HUES48 (cell line): ENCODE data around the gene CORO7.

Experiments used
- H3K27ac ChIP-seq: one replicate; pipeline ENCODE4 v1.7.0; 2013; ENCODE audit warnings: low read depth, low read length, inconsistent platforms
- H3K27me3 ChIP-seq: 2 replicates; pipeline ENCODE4 v1.6.1; 2013; ENCODE audit warnings: mild to moderate bottlenecking, low read length; ENCODE audit not compliant: control insufficient read depth, insufficient read depth
- H3K36me3 ChIP-seq: 2 replicates; pipeline ENCODE4 v1.6.1; 2013; ENCODE audit warnings: low read length; ENCODE audit not compliant: control insufficient read depth, insufficient read depth
- H3K4me1 ChIP-seq: 2 replicates; pipeline ENCODE4 v1.6.1; 2013; ENCODE audit warnings: mild to moderate bottlenecking, low read length; ENCODE audit not compliant: control insufficient read depth, insufficient read depth
- H3K4me3 ChIP-seq: 2 replicates; pipeline ENCODE4 v1.5.1; 2013; ENCODE audit warnings: mild to moderate bottlenecking, low read depth, low read length
- H3K9ac ChIP-seq: 2 replicates; pipeline ENCODE4 v1.6.1; 2013; ENCODE audit warnings: mild to moderate bottlenecking, low read depth, low read length, moderate library complexity
- H3K9me3 ChIP-seq: 2 replicates; pipeline ENCODE4 v1.6.1; 2013; ENCODE audit warnings: low read length; ENCODE audit not compliant: control insufficient read depth, insufficient read depth

CORO7 gene

DNA sequence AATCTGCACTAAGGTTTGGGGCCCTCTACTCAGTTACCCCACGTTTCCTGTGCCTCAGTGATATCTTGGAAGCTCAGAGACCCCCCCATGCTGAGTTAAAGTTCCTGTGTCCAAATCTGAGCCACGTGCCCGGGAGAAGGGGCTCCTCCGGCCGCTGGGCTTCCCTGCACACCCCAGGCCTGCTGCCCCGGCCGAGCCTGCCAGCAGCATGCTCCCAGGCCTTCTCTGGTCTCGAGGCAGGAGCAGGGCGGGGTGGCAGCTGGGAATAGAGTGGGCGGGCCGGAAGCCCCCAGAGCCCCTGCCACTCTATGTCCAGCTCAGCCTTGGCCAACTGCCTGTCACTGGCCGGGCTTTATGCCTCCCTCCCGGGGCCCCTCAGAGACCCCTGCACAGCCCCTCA, 50.4 kb downstream of the CORO7 start:
- Histone ChIP-seq H3K27me3 (no peaks in the 10 kb centered on the region), H3K36me3 (no peaks in the 10 kb centered on the region), H3K4me3 (no peak overlapping the region), H3K4me1 (no peaks in the 10 kb centered on the region), H3K9me3 (no peaks in the 10 kb centered on the region), H3K9ac (no peak overlapping the region), H3K27ac (no peak overlapping the region)

DNA sequence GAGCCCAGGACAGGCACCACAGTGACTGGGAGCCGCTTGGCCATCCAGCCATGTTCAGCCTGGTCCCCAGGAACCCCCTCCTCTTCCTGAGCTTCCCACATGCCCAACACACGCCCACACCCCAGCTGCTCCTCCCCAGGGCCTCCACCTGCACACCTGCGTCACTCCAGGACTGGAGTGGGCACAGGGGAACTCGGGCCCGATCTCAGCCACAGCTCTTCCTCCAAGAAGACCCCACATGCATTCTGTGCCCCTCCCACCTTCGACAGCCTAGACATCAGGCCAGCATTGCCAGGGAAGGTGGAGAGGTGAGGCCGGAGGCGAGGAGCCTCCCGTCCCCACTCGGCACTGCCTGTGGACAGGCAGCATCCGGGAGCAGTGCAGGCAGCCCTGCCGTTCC, 50.8 kb downstream of the CORO7 start:
- Histone ChIP-seq H3K4me1 (no peaks in the 10 kb centered on the region), H3K4me3 (no peak overlapping the region), H3K36me3 (no peaks in the 10 kb centered on the region), H3K9me3 (no peaks in the 10 kb centered on the region), H3K27me3 (no peaks in the 10 kb centered on the region), H3K27ac (no peak overlapping the region), H3K9ac (no peak overlapping the region)

DNA sequence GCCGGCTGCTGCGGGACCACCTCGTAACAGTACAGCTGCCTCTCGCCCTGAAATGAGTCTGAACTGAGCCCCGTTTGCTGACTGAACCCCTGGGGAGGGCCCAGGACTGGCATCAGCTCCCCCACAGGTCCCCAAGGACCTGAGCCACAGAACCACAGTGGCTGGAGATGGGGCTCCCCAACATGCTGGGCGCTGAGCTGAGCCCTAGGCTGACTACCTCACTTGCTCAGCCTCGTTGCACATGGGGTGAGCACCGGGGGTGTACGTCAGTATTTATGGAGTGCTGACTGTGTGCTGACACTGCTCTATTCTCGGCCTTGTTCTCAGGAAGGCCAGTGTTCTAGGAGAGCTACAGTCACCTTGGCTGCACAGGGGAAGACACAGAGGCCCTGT, 51.4 kb downstream of the CORO7 start:
- no peaks in the 10 kb centered on the region for H3K27me3 ChIP-seq
- no peak overlapping the region for H3K9ac ChIP-seq
- H3K9me3 ChIP-seq = no peaks in the 10 kb centered on the region
- H3K4me1 ChIP-seq = no peaks in the 10 kb centered on the region
- H3K36me3 ChIP-seq = no peaks in the 10 kb centered on the region
- H3K27ac ChIP-seq = no peak overlapping the region
- no peak overlapping the region for H3K4me3 ChIP-seq

DNA sequence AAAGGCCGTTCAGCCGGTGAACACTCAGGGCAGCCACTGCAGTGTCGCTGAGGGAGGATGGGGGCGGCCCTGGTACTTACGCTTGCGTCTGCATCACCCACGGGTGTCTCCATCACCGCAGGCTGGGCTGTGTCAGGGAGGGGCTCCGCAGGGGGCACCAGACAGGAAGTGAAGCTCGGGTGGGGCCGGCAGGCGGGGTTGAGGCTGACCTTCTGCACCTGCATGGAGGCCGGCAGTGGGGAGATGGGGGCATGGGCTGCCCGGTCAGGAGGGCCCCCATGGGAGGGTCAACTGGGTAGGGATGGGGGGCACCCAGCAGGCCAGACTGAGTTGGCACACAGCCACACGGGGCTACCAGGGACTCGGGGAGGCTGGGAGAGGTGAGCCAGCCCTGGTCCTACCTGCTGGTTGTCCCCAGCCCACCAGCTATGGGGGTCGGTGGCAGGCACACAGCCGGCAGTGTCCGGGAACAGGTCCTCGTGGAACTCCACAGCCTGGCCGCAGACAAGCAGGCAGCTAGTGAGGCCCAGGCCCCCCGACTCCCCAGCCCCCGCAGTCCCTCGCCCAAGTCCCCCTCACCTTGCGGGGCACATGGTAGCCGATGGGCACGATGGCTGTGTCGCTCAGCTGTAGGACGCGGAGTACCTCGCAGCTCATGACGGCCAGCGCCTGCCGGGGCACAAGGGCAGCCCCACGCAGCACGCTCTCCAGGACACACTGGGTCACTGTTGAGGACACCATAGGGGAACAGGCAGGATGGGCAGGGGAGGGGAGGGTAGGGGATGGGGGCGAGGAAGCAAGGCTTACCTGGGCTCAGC, 52.0 kb downstream of the CORO7 start:
- Histone ChIP-seq H3K27me3 (no peaks in the 10 kb centered on the region), H3K36me3 (no peaks in the 10 kb centered on the region), H3K9ac (no peak overlapping the region), H3K27ac (no peak overlapping the region), H3K9me3 (no peaks in the 10 kb centered on the region), H3K4me1 (no peaks in the 10 kb centered on the region), H3K4me3 (no peak overlapping the region)

DNA sequence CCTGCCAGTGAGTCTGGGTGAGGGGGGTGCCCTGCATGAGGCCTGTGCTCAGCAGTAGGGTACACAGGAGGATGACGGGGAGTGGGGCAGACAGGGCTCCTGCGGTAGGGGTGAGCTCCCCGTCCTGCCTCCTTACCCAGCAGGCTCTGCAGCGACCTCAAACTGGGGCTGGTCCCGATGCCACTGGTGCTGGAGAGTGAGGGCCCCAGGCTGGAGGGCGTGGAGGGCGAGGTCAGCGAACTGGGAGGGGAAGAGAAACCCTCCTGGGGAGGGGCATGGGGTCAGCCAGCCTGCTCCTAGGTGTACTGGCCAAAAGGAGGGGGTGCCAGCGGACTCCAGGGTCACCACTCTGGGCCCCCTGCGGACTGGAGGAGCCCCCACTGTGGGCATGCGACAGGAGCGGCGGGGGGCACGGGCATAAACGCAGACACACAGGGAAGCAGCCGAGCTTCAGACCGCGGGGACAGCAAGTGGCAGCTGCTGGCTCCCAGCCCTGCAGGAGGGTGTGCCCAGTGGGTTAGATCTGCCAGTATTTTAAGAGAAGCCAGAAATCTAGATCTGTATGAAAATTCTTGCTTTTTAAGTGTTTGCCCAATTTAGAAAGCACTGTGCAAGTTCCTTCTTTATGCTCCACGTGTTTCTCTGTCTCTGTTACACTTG, 53.8 kb downstream of the CORO7 start:
- Histone ChIP-seq H3K4me1 (0 out of 2 replicates have a peak, but pooled peaks cover 2% of the 10 kb centered on the region), H3K27me3 (no peaks in the 10 kb centered on the region), H3K4me3 (no peak overlapping the region), H3K9ac (no peak overlapping the region), H3K36me3 (no peaks in the 10 kb centered on the region), H3K9me3 (no peaks in the 10 kb centered on the region), H3K27ac (no peak overlapping the region)

DNA sequence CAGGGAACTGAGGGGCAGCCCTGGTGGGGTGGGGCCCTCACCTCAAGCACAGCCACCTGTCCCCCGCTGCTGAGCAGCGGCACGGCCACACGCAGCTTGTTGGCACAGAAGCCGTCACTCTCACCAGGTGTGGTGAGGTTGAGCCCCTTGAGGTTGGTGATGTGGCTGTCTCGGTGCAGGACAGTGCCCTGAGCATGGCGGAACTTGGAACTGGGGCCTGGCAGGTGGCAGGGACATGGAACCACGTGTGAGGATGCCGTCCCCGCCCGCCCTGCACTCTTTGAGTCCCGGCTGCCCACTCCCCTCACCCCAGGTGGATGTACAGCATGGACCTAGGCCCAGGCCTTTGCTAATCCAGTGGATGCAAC, 54.5 kb downstream of the CORO7 start:
- Histone ChIP-seq H3K9ac (no peak overlapping the region), H3K27ac (no peak overlapping the region), H3K4me1 (0 out of 2 replicates have a peak, but pooled peaks cover 2% of the 10 kb centered on the region), H3K36me3 (no peaks in the 10 kb centered on the region), H3K27me3 (no peaks in the 10 kb centered on the region), H3K9me3 (no peaks in the 10 kb centered on the region), H3K4me3 (no peak overlapping the region)

DNA sequence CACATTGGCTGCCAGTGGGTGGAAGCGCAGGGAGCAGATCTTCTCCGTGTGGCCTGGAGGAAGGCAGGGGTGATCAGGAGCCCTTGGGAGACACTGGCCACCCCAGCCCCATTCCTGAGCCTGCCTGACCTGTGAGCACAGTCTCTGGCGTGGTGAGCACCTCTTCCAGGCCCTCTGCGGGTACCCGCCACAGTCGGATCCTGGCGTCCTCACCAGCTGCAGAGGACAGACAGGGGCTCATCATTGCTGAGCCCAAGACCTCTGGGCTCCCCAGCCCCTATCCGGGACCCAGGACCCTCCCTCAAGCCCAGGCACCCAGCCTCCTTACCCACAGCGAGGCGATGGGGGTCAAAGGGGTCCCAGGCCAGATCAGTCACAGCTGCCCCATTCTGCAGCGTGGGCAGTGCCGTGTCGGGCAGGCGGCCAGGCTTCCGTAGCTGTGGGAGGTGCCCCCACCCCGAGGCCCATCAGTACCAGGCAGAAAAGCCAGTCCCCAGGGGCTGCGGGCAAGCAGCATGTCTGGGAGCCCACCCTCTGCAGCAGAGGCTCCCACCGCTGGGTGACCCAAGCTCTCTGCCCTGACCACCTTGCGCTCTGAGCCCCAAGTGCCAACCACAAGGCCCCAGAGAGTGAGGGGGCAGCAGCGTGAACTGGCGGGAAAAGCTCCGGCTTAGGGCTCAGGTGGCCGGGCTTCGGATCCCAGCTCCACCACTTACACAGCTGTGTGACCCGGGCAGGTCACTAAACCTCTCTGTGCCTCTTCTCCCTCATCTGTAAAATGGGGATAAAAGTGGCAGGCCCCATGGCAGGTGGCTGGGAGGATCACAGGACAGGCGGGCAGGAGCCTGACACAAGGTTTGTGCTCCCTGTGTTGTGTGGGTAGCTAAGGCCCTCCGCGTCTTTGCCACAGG, 55.1 kb downstream of the CORO7 start:
- Histone ChIP-seq H3K36me3 (no peaks in the 10 kb centered on the region), H3K27me3 (no peaks in the 10 kb centered on the region), H3K9ac (no peak overlapping the region), H3K4me1 (0 out of 2 replicates have a peak, but pooled peaks cover 2% of the 10 kb centered on the region), H3K4me3 (no peak overlapping the region), H3K9me3 (no peaks in the 10 kb centered on the region), H3K27ac (no peak overlapping the region)

DNA sequence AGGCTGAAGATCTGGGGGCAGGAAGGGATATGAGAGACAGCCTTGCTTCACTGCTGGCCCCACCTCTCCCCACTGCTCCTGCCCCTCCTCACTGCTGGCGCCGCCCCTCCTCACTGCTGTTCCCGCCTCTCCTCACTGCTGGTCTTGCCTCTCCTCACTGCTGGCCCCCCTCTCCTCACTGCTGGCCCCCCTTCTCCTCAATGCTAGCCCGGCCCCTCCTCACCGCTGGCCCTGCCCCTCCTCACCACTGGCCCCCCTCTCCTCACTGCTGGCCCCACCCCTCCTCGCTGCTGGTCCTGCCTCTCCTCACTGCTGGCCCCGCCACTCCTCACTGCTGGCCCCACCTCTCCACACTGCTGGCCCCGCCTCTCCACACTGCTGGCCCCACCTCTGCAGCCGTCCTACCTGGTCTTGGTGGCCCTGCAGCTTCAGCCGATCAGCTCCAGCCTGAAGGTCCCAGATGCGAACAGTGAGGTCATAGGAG, 55.8 kb downstream of the CORO7 start:
- no peak overlapping the region for H3K27ac ChIP-seq

DNA sequence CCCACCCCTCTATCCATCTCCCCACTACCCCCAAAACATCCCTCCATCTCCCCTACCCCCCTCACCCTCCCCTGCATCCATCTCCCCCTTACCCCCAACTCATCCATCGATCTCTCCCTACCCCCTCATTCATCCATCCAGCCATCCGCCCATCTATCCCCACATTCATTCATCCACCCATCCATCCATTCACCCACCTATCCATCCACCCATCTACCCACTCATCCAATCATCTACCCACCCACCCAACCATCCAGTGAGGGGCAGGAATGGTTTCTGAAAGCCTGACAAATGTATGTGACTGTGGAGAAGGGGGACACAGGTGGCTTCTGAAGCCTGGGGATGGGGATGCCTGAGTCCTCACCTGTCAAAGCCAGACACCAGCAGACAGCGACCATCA, 56.5 kb downstream of the CORO7 start:
- no peak overlapping the region for H3K9ac ChIP-seq
- no peaks in the 10 kb centered on the region for H3K9me3 ChIP-seq
- H3K27me3 ChIP-seq = no peaks in the 10 kb centered on the region
- H3K4me1 ChIP-seq = 0 out of 2 replicates have a peak, but pooled peaks cover 2% of the 10 kb centered on the region
- H3K36me3 ChIP-seq = no peaks in the 10 kb centered on the region
- H3K4me3 ChIP-seq = no peak overlapping the region
- H3K27ac ChIP-seq = no peak overlapping the region

More for the DNA sequence above, 55.8 kb downstream of the CORO7 start:
- H3K27me3 ChIP-seq = no peaks in the 10 kb centered on the region
- 0 out of 2 replicates have a peak, but pooled peaks cover 2% of the 10 kb centered on the region for H3K4me1 ChIP-seq
- H3K9ac ChIP-seq = no peak overlapping the region
- H3K9me3 ChIP-seq = no peaks in the 10 kb centered on the region
- no peaks in the 10 kb centered on the region for H3K36me3 ChIP-seq
- no peak overlapping the region for H3K4me3 ChIP-seq

DNA sequence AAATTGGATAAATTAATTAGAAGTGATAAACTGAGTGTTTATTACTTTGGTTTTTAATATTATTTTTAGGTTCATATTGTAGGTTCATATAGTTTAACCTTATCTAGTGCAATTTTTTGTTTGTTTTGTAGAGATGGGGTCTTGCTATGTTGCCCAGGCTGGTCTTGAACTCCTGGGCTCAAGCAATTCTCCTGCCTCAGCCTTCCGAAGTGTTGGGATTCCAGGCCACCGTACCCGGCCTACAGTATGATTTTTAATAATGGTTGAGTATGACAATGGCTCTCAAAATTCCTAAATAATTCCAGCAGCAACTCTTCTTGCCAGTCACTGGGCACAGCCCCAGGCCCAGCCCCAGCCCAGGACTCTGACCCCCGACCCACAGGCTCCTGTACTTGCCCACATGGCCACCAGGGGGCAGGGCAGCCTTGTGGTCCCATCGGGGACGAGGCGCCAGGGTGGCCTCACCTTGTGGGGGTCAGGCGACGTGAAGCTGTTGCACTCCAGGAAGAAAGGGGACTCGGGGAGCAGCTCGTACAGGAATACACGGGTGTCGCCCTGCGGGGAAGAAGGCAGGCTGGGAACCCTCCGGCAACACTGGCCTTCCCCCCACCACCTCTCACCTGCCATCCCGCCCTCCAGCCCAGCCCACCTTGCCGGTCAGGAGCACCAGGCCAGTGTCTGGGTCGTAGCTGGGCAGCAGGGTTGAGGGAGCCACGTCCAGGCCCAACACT, 57.4 kb downstream of the CORO7 start:
- no peaks in the 10 kb centered on the region for H3K36me3 ChIP-seq
- no peak overlapping the region for H3K27ac ChIP-seq
- H3K4me1 ChIP-seq = 0 out of 2 replicates have a peak, but pooled peaks cover 2% of the 10 kb centered on the region
- H3K9me3 ChIP-seq = no peaks in the 10 kb centered on the region
- H3K4me3 ChIP-seq = no peak overlapping the region
- H3K9ac ChIP-seq = no peak overlapping the region
- H3K27me3 ChIP-seq = no peaks in the 10 kb centered on the region
